MM.1S (cell line): ENCODE data around the gene ADCYAP1R1.

Experiments used
- EZH2 ChIP-seq: fragments of 300-600 bp; sonication (generic); optimal IDR thresholded peaks from 2 replicates; pipeline ENCODE3; 2017; ENCODE audit warnings: low read depth, mild to moderate bottlenecking, antibody characterized with exemption, low read length, mixed read lengths
- EZH2phosphoT487 ChIP-seq: fragments of 300-600 bp; sonication (generic); IDR thresholded peaks from 2 replicates; pipeline ENCODE4 v1.6.1; 2018; ENCODE audit warnings: antibody characterized with exemption, low read length
- TF ChIP-seq, protein P1 (sequence below): fragments of 300-600 bp; sonication (generic); IDR thresholded peaks from 2 replicates; pipeline ENCODE4 v1.5.1; 2016; ENCODE audit warnings: antibody characterized with exemption, low read length, mixed read lengths

DNA sequence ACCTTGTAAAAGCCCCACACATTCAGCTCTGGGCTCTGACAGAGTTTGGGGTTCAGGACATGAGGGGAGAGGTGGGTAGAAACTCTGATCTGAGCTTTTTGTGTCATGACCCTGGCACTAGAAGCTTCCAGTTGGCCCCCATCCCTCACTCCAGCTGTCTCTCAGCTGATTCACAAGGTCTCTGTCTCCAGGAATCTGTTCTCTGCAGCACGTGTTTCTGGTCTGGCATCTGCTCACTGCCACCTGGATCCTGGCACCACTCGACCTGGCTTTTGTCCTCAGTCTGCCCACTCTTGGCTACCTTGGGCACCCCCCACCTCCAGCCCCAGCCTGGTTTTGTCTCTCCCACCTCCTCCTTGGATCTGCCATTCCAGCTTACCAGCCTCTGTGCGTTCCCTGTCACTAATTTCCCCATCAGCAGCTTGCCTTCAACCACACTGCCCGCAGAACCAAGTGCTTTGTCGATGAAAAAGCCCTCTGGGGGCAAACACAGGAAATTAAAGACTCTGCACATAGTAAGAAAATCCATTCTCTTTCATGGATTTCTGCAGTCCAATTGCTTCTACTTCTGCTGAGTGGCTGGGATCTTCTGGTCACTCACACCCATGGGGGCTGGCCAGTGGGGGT is 18.3 kb upstream of the ADCYAP1R1 start:
- TF ChIP-seq, protein P1, sequence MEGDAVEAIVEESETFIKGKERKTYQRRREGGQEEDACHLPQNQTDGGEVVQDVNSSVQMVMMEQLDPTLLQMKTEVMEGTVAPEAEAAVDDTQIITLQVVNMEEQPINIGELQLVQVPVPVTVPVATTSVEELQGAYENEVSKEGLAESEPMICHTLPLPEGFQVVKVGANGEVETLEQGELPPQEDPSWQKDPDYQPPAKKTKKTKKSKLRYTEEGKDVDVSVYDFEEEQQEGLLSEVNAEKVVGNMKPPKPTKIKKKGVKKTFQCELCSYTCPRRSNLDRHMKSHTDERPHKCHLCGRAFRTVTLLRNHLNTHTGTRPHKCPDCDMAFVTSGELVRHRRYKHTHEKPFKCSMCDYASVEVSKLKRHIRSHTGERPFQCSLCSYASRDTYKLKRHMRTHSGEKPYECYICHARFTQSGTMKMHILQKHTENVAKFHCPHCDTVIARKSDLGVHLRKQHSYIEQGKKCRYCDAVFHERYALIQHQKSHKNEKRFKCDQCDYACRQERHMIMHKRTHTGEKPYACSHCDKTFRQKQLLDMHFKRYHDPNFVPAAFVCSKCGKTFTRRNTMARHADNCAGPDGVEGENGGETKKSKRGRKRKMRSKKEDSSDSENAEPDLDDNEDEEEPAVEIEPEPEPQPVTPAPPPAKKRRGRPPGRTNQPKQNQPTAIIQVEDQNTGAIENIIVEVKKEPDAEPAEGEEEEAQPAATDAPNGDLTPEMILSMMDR, result no peak
- TF ChIP-seq EZH2, result no peak
- no peak for TF ChIP-seq EZH2phosphoT487
